Putamen (tissue), 1 donor: ENCODE data around the gene SCN5A.

ENCODE experiments used
- DNase-seq: peaks from one replicate; pipeline ENCODE4 v3.0.0-alpha.2; 2016; ENCODE audit warnings: low spot score

Gene SCN5A

DNA sequence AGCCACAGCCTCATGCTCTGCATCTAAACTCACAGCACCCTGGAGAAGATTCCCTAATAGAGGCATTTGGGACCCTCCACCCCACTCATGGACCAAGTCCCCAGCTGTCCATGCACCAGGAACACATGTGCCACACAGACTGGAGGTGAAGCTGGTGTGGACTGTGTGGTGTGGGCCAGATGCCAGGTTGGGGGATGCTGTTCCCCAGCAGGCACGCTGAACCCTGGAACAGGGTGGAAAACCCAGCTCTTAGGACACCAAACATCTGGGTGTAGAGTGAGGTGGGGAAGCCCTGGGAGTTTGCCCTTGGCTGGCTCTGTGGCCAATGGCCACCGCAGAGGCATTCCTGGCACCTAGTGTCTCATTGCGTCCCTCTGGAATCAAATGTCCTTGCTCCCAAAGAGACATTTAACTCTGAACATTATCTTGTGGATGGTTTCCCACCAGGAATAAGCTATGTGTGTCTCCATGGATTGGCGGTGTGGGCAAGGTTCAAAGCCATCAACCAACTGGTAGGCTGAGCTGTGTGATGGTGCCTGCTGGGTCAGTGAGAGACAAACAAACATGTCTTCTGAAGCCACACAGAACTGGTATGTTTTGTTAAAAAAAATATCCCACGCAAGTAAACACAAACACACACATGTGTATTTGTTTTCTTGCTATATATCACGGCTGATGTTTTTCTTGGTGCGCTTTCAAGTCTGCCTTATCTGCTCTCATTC is 88.3 kb downstream of the SCN5A start:
- DNase-seq: no peak

DNA sequence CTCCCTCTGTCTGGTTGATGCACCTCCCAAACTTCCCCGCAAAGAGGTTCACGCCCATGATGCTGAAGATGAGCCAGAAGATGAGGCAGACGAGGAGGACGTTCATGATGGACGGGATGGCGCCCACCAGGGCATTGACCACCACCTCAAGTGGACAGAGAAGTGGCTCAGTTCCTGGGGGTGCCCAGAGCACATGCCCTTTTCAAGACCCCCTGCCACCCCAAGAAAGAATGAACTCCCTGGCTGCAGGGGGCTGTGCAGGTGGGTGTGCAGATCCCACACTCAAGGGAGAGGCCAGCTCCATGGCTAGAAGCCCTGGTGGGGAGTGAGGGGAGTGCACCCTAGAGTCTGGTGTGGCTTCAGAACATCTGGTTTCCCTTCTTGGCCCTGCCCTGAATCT is 89.2 kb downstream of the SCN5A start:
- DNase-seq: no peak

GRCh38 chr3:38558864-38559263 is 90.6 kb downstream of the SCN5A start:
- DNase-seq: no peak

GRCh38 chr3:38556640-38557358 is 92.7 kb downstream of the SCN5A start:
- no peak for DNase-seq

DNA sequence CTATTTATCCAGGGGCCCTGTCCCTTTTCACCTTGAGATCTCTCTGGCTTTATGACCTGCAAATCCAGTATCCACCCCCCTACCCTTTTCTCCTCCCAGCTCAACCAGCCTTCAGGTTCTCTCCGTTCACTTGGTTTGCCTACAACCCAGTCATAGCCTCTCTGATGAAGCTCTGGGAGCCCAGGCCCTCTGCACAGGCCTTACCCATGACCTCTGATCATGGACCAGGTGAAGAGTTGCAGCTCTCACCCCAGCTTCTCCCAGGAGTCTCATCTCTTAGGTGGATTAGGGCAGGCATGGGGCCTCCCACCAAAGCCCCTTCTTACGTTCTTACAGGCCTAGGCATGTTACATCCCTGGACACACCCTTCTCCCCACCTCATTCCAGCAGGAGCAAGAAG is 93.6 kb downstream of the SCN5A start:
- no peak for DNase-seq

DNA sequence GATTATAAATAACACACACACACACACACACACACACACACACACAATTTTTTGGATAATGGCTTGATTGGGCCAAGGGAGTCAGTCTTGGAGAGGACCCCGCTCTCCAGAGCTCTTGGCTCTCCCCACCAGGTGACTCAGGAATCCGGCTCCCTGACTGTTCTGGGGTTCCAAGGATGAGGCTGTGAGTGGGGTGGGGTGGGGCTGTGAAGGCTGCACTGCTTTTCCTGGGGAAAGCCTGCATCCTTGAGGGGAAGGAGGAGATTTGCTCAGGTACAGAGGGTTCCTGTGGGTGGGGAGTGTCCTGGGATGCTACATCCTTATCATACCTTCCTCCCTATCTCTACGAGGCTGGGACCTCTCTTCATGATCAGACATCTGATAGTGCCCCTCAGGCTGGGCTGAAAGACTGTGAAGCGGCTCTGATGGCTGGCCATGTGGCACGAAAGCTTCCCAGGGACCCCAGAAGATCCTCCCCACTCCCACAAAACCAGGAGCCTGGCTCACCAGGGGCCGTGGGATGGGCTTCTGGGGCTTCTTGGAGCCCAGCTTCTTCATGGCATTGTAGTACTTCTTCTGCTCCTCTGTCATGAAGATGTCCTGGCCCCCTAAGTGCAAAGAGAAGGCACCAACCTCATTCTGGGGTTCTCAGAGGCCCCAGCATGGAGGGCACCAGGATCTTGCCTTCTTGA is 94.2 kb downstream of the SCN5A start:
- no peak for DNase-seq

DNA sequence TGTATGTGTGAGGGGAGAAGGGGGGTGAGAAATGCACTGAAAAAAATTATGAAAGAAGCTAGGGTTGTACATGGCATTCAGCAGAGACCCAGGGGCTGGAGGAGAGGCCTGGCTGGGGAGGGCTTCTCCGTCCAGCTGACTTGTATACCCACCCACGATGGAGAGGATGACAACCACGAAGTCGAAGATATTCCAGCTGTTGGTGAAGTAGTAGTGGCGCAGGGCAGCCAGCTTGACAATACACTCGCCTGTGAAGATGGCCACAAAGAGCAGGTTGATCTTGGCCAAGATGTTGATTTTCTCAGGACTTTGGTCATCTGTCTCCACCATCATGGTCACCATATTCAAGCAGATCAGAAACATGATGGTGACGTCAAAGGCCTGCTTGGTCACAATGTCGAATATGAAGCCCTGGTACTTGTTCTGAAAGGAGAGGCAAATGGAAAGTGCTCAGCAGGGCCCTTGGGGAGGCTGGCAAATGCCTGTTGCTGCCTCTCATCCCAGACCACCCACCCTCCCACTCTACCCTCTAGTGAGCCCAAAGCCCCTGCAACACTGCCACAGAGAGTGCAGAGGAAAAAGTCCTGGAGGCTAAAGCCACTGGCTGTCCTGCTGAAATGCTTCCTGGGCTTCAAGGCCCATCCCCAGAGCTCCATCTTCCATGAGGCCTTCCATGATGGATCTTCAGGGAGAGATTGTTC is 95.2 kb downstream of the SCN5A start:
- DNase-seq: no peak

DNA sequence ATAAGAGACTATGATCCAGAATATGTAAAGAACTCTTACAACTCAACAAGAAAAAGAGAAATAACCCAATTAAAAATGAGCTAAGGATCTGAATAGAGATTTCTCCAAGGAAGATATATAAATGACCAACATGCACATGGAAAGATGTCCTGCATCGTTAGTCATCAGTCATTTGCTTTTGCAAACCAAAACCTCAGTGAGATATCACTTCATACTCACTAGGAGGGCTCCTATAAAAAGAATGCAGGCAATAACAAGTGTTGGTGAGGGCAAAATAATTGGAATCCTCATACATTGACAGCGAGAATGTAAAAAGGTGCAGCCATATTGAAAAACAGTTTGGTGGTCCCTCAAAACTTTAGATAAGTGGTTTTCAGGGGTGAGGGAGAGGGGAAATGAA is 96.4 kb downstream of the SCN5A start:
- no peak for DNase-seq

- DNase-seq: no peak
These were observed 97.1 kb downstream of the SCN5A start for GRCh38 chr3:38552364-38552763.

DNA sequence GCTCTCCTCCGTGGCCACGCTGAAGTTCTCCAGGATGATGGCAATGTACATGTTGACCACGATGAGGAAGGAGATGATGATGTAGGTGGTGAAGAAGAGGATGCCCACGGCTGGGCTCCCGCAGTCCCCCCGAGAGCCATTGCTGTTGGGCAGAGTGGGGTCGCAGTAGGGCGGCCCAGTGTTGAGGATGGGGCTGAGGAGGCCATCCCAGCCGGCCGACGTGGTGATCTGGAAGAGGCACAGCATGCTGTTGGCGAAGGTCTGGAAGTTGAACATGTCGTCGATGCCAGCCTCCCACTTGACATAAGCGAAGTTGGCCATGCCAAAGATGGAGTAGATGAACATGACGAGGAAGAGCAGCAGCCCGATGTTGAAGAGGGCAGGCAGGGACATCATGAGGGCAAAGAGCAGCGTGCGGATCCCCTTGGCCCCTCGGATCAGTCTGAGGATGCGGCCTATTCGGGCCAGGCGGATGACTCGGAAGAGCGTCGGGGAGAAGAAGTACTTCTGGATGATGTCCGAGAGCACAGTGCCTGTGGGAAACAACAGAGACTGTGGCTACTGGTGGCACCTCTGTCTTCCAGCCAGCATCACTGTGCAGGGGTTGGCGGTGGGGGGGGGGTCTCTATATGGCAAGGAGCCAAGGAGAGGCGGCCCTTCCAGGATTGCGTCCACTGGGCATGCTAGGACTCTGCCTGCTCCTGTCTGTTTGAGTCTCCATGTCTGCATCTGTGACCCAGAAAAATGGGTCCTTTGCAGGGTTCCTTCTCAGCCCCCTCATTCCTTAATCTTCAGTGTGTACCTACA is 98.3 kb downstream of the SCN5A start:
- no peak for DNase-seq

- no peak for DNase-seq
These were observed 99.3 kb downstream of the SCN5A start for GRCh38 chr3:38549957-38550840.

GRCh38 chr3:38549486-38549885 is 100.0 kb downstream of the SCN5A start:
- no peak for DNase-seq

DNA sequence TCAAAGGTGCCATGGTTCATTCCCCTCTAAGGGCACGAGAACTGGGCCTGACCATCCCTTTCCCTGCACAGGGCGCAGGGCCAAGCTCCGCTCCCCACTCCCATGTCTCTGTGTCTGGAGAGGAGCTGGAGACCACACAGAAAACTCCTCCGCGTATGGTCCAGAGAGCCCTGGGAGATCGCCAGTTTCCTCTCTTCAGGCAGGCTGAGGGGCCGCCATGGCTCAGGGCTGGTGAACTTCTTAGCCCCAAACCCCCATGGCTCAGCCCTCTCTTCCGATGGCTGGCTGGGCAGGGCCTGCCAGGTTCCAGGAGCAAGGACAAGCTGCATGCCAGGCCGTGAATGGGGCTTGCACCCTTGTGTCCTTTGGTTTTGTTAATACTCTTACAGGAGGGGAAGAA is 100.4 kb downstream of the SCN5A start:
- no peak for DNase-seq

GRCh38 chr3:38548154-38548931 is 101.1 kb downstream of the SCN5A start:
- DNase-seq: no peak

DNA sequence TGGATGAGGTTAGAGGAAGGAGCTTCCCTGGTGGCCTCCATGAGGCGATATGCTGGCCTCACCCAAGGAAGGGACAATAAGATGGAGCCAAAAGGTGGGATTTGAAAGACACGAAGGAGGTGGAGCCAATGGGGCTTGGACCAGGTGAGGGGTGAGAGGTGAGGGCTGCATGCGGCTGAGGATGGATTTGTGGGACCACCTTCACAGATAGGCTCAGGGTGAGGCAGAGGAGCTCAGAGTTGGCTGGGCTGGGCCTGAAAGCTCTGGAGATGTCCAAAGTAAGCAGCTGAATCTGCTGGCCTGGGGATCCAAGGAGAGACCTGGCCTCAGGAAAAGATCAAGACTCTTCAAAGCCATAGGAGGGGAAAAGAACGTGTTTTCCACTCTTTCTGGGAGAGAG is 103.5 kb downstream of the SCN5A start:
- no peak for DNase-seq

GRCh38 chr3:38545550-38545949 is 103.9 kb downstream of the SCN5A start:
- DNase-seq: no peak

DNA sequence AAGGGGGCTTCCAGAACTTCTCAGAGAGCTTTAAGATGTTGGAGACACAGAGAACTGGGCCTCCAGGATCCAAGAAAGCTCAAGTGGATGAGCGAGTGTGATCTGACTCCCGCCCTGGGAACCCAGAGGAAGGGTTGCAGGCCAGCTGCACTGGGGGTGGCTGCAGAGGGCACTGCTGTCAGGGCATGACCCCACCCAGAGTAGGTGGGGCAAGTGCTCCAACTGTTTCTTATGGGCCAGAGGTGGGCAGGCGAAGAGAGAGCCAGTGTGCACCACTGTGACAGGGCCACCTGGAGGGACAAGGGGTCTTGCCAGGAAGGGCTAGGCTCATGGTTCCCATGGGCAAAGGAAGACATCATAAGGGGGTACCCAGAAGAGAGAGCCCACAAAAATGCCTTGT is 104.6 kb downstream of the SCN5A start:
- DNase-seq: no peak

- no peak for DNase-seq
These were observed 105.9 kb downstream of the SCN5A start for GRCh38 chr3:38543586-38543985.

DNA sequence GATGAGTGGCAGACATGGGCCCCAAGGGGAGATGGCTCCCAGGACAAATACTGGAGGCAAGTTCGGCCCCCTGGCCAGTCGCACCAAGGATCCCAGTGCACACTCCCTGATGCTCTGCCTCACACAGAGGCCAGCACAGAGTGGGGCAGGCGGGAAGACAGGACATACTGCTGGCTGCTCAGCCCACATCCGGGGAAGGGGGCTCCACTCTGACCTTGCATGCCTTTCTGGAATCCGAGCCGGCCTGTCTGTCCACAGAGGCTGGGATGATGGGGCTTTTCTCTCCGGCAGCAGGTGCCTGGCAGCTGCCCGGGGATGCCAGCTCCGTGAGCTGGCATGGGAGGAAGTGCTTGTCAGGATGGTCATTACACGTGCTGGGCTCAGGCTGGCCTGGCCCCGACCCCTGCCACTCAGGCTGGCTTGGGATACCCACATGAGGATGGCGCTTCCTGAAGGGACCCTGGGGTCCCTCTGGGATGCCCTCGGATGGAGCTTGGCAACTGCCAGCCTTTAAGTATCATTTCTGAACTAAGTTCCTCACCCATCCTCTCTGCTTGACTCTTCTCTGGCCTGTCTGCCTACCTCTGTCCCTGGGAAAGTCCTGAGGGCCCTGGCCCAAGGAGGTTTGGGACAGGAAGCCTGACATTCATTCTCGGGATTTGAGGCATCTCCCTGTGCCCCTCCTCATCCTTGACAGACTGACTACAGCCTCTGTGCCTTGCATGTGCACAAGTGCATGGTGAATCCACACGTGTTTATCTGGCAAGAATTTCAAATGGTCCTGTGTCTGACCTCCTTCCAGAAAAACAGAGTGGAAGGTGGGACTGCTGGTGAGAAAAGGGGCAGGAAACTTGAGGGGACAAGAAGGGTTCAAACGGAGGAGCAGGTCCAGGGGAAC is 106.8 kb downstream of the SCN5A start:
- no peak for DNase-seq
